ENCODE measurements around the gene CACNA1A.

Gene CACNA1A

GRCh38 chr19:13493516-13494310 is 12.6 kb downstream of the CACNA1A start:
- H3K36me3 ChIP-seq (ENCODE audit: control insufficient read depth, insufficient read depth, low read length) = no peaks in the 10 kb centered on the region
- H3K9me3 ChIP-seq (ENCODE audit: control insufficient read depth, insufficient read depth, low read depth, low read length) = no peaks in the 10 kb centered on the region
- H3K4me3 ChIP-seq (ENCODE audit: low read depth, low read length) = no peak overlapping the region
- H3K27ac ChIP-seq (ENCODE audit: low read depth, low read length) = no peak overlapping the region
- no peaks in the 10 kb centered on the region for H3K4me1 ChIP-seq (ENCODE audit: control insufficient read depth, insufficient read depth, low read length)
- no peak overlapping the region for H3K9ac ChIP-seq (ENCODE audit: low read length)
- H3K27me3 ChIP-seq (ENCODE audit: control insufficient read depth, insufficient read depth, low read length) = no peaks in the 10 kb centered on the region; the same call in 1 of the 2 replicates

- Histone ChIP-seq H3K4me1 (ENCODE audit: control insufficient read depth, insufficient read depth, low read length) (no peaks in the 10 kb centered on the region), H3K4me3 (ENCODE audit: low read depth, low read length) (no peak overlapping the region), H3K9ac (ENCODE audit: low read length) (no peak overlapping the region), H3K9me3 (ENCODE audit: control insufficient read depth, insufficient read depth, low read depth, low read length) (no peaks in the 10 kb centered on the region), H3K36me3 (ENCODE audit: control insufficient read depth, insufficient read depth, low read length) (no peaks in the 10 kb centered on the region), H3K27ac (ENCODE audit: low read depth, low read length) (no peak overlapping the region), H3K27me3 (ENCODE audit: control insufficient read depth, insufficient read depth, low read length) (no peaks in the 10 kb centered on the region; the same call in 1 of the 2 replicates)
These were observed 14.2 kb downstream of the CACNA1A start for GRCh38 chr19:13492128-13492527.

GRCh38 chr19:13487985-13488384 is 18.3 kb downstream of the CACNA1A start:
- Histone ChIP-seq H3K9ac (ENCODE audit: low read length) (no peak overlapping the region), H3K27me3 (ENCODE audit: control insufficient read depth, insufficient read depth, low read length) (peaks cover 4% of the 10 kb centered on the region; the same call in 1 of the 2 replicates), H3K9me3 (ENCODE audit: control insufficient read depth, insufficient read depth, low read depth, low read length) (peaks cover 4% of the 10 kb centered on the region; the same call in 1 of the 2 replicates)

GRCh38 chr19:13484166-13484565 is 22.1 kb downstream of the CACNA1A start:
- Histone ChIP-seq H3K4me3 (ENCODE audit: low read depth, low read length) (no peak overlapping the region), H3K9ac (ENCODE audit: low read length) (no peak overlapping the region), H3K4me1 (ENCODE audit: control insufficient read depth, insufficient read depth, low read length) (no peaks in the 10 kb centered on the region), H3K27me3 (ENCODE audit: control insufficient read depth, insufficient read depth, low read length) (peaks cover 4% of the 10 kb centered on the region; the same call in 1 of the 2 replicates), H3K36me3 (ENCODE audit: control insufficient read depth, insufficient read depth, low read length) (no peaks in the 10 kb centered on the region), H3K27ac (ENCODE audit: low read depth, low read length) (no peak overlapping the region), H3K9me3 (ENCODE audit: control insufficient read depth, insufficient read depth, low read depth, low read length) (peaks cover 5% of the 10 kb centered on the region; the same call in 1 of the 2 replicates)

More at GRCh38 chr19:13487985-13488384, 18.3 kb downstream of the CACNA1A start:
- no peaks in the 10 kb centered on the region for H3K4me1 ChIP-seq (ENCODE audit: control insufficient read depth, insufficient read depth, low read length)
- H3K36me3 ChIP-seq (ENCODE audit: control insufficient read depth, insufficient read depth, low read length) = no peaks in the 10 kb centered on the region
- no peak overlapping the region for H3K27ac ChIP-seq (ENCODE audit: low read depth, low read length)
- H3K4me3 ChIP-seq (ENCODE audit: low read depth, low read length) = no peak overlapping the region

GRCh38 chr19:13483215-13483614 is 23.1 kb downstream of the CACNA1A start:
- no peaks in the 10 kb centered on the region for H3K36me3 ChIP-seq (ENCODE audit: control insufficient read depth, insufficient read depth, low read length)
- no peak overlapping the region for H3K27ac ChIP-seq (ENCODE audit: low read depth, low read length)
- no peak overlapping the region for H3K9ac ChIP-seq (ENCODE audit: low read length)
- H3K4me3 ChIP-seq (ENCODE audit: low read depth, low read length) = no peak overlapping the region
- H3K9me3 ChIP-seq (ENCODE audit: control insufficient read depth, insufficient read depth, low read depth, low read length) = peaks cover 5% of the 10 kb centered on the region; the same call in 1 of the 2 replicates
- no peaks in the 10 kb centered on the region for H3K4me1 ChIP-seq (ENCODE audit: control insufficient read depth, insufficient read depth, low read length)
- H3K27me3 ChIP-seq (ENCODE audit: control insufficient read depth, insufficient read depth, low read length) = peaks cover 4% of the 10 kb centered on the region; the same call in 1 of the 2 replicates

GRCh38 chr19:13478576-13478975 is 27.7 kb downstream of the CACNA1A start:
- Histone ChIP-seq H3K36me3 (ENCODE audit: control insufficient read depth, insufficient read depth, low read length) (no peaks in the 10 kb centered on the region), H3K27me3 (ENCODE audit: control insufficient read depth, insufficient read depth, low read length) (no peaks in the 10 kb centered on the region), H3K4me3 (ENCODE audit: low read depth, low read length) (no peak overlapping the region), H3K4me1 (ENCODE audit: control insufficient read depth, insufficient read depth, low read length) (no peaks in the 10 kb centered on the region), H3K9me3 (ENCODE audit: control insufficient read depth, insufficient read depth, low read depth, low read length) (peaks cover 24% of the 10 kb centered on the region), H3K9ac (ENCODE audit: low read length) (no peak overlapping the region), H3K27ac (ENCODE audit: low read depth, low read length) (no peak overlapping the region)

GRCh38 chr19:13476071-13476470 is 30.2 kb downstream of the CACNA1A start:
- H3K4me3 ChIP-seq (ENCODE audit: low read depth, low read length) = no peak overlapping the region
- H3K27me3 ChIP-seq (ENCODE audit: control insufficient read depth, insufficient read depth, low read length) = peaks cover under 1% of the 10 kb centered on the region; the same call in 1 of the 2 replicates
- H3K36me3 ChIP-seq (ENCODE audit: control insufficient read depth, insufficient read depth, low read length) = no peaks in the 10 kb centered on the region
- H3K4me1 ChIP-seq (ENCODE audit: control insufficient read depth, insufficient read depth, low read length) = no peaks in the 10 kb centered on the region
- H3K9me3 ChIP-seq (ENCODE audit: control insufficient read depth, insufficient read depth, low read depth, low read length) = peaks cover 19% of the 10 kb centered on the region
- no peak overlapping the region for H3K9ac ChIP-seq (ENCODE audit: low read length)
- no peak overlapping the region for H3K27ac ChIP-seq (ENCODE audit: low read depth, low read length)

GRCh38 chr19:13475044-13475443 is 31.2 kb downstream of the CACNA1A start:
- Histone ChIP-seq H3K9ac (ENCODE audit: low read length) (no peak overlapping the region), H3K4me1 (ENCODE audit: control insufficient read depth, insufficient read depth, low read length) (no peaks in the 10 kb centered on the region), H3K4me3 (ENCODE audit: low read depth, low read length) (no peak overlapping the region), H3K9me3 (ENCODE audit: control insufficient read depth, insufficient read depth, low read depth, low read length) (peaks cover 19% of the 10 kb centered on the region), H3K27ac (ENCODE audit: low read depth, low read length) (no peak overlapping the region), H3K36me3 (ENCODE audit: control insufficient read depth, insufficient read depth, low read length) (no peaks in the 10 kb centered on the region), H3K27me3 (ENCODE audit: control insufficient read depth, insufficient read depth, low read length) (peaks cover 4% of the 10 kb centered on the region; the same call in 1 of the 2 replicates)

- Histone ChIP-seq H3K36me3 (ENCODE audit: control insufficient read depth, insufficient read depth, low read length) (no peaks in the 10 kb centered on the region), H3K9ac (ENCODE audit: low read length) (no peak overlapping the region), H3K27me3 (ENCODE audit: control insufficient read depth, insufficient read depth, low read length) (peaks cover 15% of the 10 kb centered on the region; the same call in 1 of the 2 replicates), H3K4me3 (ENCODE audit: low read depth, low read length) (no peak overlapping the region), H3K9me3 (ENCODE audit: control insufficient read depth, insufficient read depth, low read depth, low read length) (no peaks in the 10 kb centered on the region), H3K27ac (ENCODE audit: low read depth, low read length) (no peak overlapping the region), H3K4me1 (ENCODE audit: control insufficient read depth, insufficient read depth, low read length) (peaks cover 4% of the 10 kb centered on the region; the same call in 1 of the 2 replicates)
These were observed 39.6 kb downstream of the CACNA1A start for GRCh38 chr19:13466697-13467096.

- Histone ChIP-seq H3K4me3 (ENCODE audit: low read depth, low read length) (no peak overlapping the region), H3K9me3 (ENCODE audit: control insufficient read depth, insufficient read depth, low read depth, low read length) (no peaks in the 10 kb centered on the region), H3K27ac (ENCODE audit: low read depth, low read length) (no peak overlapping the region), H3K36me3 (ENCODE audit: control insufficient read depth, insufficient read depth, low read length) (no peaks in the 10 kb centered on the region), H3K27me3 (ENCODE audit: control insufficient read depth, insufficient read depth, low read length) (peaks cover 38% of the 10 kb centered on the region), H3K4me1 (ENCODE audit: control insufficient read depth, insufficient read depth, low read length) (peaks cover 32% of the 10 kb centered on the region), H3K9ac (ENCODE audit: low read length) (no peak overlapping the region)
These were observed 43.0 kb downstream of the CACNA1A start for GRCh38 chr19:13463296-13463695.

GRCh38 chr19:13461536-13461935 is 44.7 kb downstream of the CACNA1A start:
- H3K9ac ChIP-seq (ENCODE audit: low read length) = no peak overlapping the region

More at GRCh38 chr19:13461536-13461935, 44.7 kb downstream of the CACNA1A start:
- H3K27me3 ChIP-seq (ENCODE audit: control insufficient read depth, insufficient read depth, low read length) = peaks cover 39% of the 10 kb centered on the region
- H3K36me3 ChIP-seq (ENCODE audit: control insufficient read depth, insufficient read depth, low read length) = no peaks in the 10 kb centered on the region
- H3K4me3 ChIP-seq (ENCODE audit: low read depth, low read length) = no peak overlapping the region
- H3K4me1 ChIP-seq (ENCODE audit: control insufficient read depth, insufficient read depth, low read length) = peaks cover 32% of the 10 kb centered on the region
- H3K27ac ChIP-seq (ENCODE audit: low read depth, low read length) = no peak overlapping the region
- no peaks in the 10 kb centered on the region for H3K9me3 ChIP-seq (ENCODE audit: control insufficient read depth, insufficient read depth, low read depth, low read length)

Data from HUES6 (cell line).